Embryonic facial prominence (tissue), 1 donor: ENCODE results near the gene ALDH1L1.

ENCODE experiments used
- DNase-seq: peaks from one replicate; pipeline ENCODE4 v3.0.0-alpha.2; 2016; ENCODE audit errors: extremely low spot score

ALDH1L1 gene

DNA sequence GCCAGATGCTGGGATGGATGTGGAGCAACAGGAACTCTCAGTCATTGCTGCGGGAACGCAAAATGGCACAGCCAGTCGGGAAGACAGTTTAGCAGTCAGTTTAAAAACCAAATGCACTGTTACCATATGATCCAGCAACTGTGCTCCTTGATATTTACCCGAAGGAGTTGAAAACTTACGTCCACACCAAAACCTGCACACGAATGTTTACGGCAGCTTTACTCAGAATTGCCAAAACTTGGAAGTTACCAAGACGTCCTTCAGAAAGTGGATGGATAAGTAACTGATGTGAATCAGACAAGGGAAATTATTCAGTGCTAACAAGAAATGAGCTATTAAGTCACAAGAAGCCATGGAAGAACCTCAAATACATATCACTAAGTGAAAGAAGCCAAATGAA, 60.4 kb downstream of the ALDH1L1 start:
- no peak for DNase-seq

DNA sequence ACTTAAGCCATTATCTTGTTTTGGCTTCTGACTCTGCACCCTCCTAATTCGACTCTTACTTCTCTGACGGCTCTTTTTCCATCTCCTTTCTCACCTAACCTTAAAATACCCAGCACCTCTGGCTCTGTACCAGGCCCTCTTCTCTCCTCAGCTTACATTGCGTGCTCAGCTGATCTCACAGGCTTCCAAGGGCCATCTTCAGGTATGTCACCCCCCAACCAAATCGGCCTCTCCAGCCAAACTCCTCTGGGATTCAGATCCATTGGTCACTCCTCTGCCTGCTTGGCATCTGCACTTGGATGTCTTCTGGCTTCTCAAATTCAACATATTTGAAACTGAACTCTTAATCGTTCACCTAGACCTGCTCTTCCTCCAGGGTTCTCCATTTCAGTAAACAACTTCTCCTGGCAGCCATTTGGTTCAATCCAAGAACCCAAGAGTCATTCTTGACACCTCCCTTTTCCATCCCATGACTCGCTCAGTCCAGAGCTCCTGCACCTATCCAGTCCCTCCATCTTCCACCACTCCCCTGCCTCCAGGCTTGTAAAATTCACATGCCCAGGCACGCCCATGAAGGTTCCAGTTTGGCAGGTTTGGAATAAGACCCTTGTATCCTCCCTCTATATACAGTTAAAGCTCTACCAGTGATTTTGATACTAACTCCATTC, 61.2 kb downstream of the ALDH1L1 start:
- no peak for DNase-seq

DNA sequence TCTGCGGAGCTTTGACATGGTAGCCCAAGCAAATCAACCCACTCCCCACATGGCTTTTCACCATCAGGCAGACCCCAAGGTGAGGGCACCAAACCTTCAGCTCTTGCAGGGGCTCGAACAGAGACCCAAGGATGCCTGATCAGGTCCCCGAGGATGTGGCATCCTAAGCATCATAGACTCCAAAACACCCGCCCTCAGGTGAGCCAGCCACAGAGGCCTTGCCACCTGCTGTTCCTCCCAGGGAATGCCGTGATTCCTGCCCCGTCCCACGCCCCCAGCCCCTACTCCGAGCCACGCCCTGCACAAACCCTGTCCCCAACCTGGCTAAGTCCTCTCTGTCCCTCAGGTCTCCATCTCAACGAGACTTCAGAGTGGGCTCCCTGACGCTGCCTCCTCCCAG, 61.8 kb downstream of the ALDH1L1 start:
- no peak for DNase-seq

DNA sequence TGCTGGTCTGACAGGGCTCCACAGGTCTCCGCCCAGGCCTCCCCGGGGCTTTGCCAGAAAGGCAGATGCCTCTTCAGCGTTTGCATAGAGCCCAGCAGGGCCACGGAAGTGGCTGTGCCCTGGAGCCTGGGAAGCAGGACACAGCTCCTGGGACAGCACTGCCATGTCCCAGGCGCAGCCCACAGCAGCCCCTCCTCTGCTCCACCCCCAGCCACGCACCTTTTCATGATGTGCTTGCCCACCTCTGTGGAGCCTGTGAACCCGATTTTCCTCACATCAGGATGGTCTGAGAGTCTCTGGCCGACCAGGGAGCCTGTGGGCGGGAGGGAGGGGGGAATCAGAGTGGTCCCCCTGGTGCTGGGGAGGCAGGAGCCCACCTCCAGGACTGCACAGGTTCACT, 62.6 kb downstream of the ALDH1L1 start:
- DNase-seq, result no peak

DNA sequence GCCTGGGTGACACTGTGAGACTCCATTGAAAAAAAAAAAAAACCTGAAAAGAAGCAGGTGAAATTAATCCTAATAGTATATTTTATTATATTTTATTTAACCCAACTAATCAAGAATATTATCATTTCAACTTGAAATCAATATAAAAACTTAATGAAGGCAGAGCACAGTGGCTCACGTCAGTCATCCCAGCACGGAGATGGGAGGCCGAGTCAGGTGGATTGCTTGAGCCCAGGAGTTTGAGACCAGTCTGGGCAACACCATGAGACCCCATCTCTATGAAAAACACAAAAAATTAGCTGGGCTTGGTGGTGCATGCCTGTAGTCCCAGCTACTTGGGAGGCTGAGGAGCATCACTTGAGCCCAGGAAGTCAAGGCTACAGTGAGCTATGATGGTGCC, 63.2 kb downstream of the ALDH1L1 start:
- DNase-seq, result no peak

DNA sequence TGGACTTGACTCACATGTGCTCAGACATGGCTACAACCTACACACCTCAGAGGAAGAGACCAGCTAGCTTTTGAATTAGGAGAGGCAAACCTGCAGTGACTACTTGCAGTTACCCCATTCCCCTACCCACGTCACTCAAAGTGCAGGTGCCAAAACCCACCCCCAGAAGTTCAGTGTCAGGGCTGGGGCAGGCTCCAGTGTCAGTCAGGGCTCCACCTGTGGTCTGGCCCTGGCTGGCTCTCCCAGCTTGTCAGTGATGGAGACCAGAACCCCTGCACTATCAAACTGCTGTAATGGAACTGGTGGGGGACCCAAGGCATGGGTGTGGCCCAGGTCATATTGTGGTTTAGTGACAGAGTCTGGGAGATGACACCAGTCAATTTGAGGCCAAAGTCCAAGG, 63.9 kb downstream of the ALDH1L1 start:
- no peak for DNase-seq

DNA sequence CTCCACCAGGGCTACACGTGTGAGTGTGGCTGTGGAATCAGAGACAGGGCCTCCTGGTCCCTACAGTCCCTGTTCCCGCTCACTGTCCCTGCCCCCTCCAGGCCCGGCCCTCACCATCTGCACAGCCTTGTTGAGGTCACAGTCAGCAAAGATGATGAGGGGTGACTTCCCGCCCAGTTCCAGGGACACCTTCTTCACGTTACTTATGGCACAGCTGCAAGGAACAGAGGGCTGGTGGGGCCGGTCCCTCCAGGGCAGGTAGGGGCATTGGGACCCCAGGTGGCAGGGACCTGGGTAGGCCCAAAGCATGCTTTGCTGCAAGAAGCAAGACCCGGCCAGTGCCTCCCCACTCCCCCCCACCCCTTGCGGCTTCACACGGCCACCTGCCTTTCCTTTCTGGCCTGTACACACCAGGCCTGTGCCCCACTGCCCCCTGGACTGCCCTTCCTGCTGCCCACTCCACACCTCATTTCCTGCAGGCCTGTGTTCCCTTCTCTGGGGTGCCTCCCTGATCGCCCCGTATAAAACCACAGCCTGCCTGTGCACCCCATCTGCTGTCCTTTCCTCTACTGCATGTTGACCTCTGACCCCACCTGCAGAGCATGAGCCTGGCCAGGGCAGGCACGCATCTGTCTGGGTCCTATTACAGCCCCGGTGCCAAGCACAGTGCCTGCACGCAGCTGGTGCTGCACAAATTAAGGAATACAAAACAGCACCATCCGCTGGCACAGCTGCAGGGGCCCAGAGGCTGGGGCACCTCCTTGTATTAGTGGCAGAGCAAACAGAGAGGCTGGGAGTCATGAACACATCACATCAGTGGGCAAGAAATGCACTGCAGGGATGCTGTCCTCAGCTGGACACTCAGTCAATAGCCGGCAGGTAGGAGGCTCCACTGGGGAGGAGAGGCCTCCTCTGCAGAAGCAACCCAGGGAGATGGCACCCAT, 65.7 kb downstream of the ALDH1L1 start:
- no peak for DNase-seq

DNA sequence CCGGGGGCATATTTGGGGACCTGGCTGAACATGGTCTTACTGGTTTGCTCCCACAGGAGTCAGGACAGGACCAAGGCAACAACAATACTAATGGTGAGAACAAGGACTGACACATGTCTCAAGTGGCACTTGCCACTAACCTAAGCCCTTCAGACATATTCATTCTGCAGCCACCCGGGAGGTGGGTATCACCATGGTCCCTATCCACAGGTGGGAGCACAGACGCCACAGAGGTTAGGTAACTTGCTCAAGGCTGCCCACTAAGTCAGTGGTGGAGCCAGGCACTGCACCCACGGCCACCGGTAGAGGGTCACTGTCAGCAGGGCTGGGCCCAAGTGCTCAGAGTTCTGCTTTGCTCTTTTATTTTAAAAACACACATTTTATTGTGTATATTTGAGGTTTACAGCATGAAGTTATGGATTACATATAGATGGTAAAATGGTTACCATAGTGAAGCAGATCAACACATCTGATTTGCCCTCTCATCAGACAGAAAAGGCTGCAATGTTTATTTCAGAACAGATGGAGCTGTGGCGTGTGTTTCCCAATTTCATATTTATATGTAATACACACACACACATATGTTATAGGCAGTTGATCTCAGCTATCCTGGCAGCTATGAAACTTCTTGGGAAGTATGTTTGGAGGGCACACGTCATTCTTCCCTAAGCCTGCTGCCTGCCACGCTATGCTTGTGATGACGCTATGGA, 66.5 kb downstream of the ALDH1L1 start:
- no peak for DNase-seq

DNA sequence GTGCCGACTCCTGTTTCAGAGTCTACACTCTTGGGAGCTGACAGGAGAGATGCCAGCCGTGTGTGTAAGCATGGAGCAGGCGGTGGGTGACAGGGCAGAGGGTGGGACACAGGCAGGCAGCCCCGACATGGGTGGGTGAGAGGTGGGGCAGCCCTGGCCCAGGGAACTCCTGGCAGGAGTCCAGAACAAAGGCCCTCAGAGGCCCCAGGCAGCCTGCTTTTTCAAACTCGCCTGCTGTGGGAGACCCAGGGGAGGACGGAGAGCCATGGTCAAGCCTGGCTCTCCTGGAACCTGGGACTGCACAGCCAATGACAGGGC, 67.2 kb downstream of the ALDH1L1 start:
- no peak for DNase-seq

DNA sequence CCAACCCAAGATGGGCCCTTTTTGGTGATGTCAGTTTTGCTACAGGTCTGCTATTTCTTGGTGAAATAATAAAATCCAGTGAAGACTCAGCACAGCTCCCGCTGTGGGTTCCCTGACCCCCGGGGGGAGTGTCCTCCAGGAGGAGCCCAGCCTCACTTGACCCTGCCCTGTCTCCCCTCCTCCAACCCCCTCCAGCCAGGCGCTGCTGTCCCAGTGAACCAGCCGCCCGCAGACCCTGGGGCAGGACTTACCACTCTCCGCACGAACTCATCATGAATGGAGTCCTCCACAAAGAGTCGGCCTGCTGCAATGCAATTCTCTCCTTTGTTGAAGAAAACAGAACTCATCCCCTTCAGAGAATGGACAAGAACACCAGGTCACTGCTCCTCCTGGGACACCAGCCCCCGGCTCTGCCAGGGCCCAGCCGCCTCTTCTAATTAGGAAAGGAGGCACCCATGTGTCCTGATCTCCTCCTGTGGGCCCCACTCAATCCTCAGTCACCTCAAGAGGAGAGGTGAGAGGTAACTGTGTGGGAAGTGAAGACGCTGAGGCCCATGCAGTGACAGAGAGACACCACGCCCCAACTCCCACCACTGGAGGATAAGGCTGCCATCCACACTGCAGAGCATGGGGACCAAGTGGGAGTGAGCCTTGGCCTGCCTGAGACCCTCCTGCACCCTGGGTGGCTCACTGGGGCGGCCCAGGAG, 67.7 kb downstream of the ALDH1L1 start:
- DNase-seq, result no peak

DNA sequence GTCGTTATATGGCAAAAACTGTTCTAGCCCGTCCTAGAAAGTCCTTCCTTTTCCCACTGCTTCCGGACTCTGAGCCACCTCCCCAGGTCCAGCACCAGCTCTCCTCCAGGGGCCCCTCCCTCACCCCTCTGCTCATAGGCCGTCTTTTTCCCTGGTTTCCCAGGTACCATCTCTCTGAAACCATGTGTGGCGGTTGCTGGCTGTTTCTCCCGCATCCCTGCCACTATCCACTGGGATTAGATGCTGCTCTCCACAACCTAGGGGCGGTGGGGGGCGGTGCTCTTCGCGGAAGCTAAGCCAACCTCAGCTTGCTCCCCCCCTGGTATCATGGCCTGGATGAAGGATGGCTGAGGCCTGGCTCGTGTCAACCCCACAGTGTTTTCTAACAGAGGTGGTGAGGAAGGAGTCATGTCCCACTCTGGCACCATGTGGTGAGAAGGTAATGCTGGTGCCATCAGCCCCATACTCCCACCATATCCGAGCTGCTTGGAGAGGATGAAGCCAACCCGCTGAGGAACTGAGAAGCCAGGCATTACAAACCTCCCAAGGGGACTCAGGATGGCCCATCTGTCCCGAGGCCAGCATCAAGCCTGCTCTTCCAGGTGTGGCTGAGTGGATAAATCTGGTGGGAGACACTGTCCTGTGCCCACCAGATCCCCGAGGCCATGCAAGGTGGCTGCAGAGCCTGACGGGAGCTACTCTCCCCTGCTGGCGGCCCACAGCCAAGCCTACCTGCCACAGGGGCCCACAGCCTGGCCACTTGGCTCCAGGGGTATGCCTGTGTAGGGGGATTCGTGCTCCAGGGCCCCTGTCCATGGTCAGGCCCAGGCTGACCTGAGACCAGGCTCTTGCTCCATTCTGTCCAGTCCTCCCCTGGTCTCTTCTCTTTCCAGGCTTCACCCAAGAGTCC, 68.6 kb downstream of the ALDH1L1 start:
- no peak for DNase-seq

DNA sequence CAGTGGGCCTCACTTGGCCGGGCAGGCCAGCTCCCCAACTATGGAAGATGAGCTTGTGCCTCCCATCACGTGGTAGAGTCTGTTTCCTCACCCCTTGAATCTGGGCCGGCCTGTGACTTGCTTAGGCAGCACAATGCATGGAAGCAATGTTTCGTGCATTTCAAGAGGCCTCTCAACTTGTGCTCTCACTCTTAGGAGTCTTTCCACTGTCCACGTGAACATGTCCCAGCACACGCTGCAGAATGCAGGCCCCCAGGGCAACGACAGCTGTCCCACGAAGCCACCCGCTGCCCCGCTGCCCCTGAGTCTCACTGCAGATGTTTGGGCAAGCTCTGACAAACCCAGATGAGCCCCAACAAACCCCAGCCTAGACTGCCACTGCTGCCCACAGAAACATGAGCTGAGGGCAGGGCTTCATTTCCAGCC, 69.2 kb downstream of the ALDH1L1 start:
- DNase-seq, result no peak

DNA sequence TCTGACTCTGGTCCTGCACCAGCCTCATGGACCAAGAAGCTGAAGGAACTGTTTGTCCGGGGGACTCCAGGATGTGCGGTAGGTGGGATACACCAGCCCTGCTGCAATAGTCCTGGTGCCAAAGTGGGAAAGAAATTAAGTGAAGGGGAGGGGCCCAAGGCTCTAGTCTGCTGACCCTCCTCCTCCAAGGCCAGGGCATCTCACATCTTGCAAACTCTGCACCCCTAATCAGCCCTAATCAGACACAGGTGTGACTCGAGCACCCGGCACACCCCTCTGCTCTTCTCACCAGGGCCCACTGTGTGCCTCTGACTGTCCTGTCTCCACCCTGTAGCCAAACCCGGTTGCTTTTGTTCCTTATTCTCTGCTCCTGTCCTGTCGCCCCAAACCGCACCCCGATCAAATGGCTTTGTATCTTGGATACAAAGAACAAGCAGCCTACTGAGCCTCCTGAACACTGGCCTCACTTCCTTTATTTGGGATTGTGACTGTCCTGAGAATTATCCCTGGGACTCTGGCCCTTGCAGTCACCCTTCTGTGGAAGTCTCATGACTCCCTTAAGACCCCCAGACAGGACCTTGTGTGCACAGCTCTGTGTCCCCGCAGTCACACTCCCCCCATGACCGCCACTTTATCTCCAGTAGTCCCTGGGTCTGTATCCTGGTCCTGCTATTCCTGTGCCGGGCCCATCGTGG, 69.8 kb downstream of the ALDH1L1 start:
- DNase-seq, result no peak

DNA sequence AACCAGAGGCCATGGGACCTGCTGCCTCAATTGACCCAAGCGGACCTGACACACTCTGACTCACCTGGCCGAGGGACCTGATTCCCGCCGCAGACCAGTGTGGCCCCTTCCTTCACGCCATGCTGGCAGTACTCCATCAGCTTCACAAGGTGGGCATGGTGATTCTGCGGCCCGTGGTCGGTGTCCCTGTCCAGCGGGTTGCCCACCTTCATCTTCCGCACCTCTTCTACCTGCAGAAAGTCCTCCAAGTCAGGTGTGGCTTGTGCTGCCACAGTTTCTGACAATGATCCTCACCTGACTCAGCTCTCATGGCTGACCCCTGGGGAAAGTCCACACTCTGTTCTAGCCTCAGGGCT, 70.5 kb downstream of the ALDH1L1 start:
- no peak for DNase-seq

DNA sequence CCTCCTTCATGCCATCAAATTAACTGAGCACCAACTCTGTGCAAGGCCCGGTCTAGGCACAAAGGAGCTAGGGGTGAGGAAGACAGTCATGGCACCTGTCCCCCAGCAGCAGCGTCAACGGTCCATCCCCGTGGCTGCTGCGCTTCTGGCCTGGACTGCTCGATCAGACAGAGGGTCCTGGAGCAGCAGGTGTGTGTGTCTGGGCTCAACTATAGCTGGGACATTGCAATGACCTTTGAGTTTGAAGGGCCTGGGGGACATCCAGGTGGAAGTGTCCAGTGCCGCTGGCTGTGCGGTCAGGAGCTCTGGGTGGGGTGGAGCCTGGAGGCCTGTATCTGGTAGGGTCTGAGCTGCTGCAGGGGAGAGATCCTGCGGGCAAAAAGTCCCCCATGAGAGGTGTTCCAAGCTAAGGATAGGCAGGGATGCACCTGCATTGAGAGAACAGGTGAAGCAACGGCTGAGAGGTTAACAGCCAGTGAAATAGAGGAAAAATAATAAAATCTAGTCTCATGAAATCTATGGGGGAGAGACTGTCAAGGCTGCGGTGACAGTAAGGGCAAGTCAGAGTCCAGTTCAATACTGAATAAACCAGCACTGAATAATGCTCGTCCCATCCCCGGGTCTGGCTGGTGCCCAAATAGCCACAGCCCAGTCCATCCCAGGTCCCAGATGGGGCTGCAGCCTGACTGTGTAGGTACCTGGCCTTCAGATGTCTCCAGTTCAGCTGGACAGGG, 71.1 kb downstream of the ALDH1L1 start:
- DNase-seq, result no peak

DNA sequence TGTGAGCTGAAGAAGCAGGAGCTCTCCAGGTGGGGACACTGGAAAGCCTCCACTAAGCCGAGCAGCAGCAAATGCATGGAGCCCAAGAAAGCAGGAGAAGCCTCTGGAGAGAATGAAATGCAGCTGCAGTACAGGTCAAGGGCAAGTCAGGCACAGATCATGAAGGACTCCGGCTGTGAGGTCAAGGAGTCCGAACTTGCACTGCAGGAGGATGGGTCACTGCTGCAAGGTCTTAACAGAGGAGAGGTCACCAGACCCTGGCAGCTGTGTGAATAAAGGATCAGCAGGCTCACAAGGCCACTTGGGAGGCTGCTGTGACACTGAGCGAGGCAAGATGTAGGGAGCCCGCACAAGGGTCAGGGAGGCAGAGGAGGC, 71.7 kb downstream of the ALDH1L1 start:
- DNase-seq, result no peak

DNA sequence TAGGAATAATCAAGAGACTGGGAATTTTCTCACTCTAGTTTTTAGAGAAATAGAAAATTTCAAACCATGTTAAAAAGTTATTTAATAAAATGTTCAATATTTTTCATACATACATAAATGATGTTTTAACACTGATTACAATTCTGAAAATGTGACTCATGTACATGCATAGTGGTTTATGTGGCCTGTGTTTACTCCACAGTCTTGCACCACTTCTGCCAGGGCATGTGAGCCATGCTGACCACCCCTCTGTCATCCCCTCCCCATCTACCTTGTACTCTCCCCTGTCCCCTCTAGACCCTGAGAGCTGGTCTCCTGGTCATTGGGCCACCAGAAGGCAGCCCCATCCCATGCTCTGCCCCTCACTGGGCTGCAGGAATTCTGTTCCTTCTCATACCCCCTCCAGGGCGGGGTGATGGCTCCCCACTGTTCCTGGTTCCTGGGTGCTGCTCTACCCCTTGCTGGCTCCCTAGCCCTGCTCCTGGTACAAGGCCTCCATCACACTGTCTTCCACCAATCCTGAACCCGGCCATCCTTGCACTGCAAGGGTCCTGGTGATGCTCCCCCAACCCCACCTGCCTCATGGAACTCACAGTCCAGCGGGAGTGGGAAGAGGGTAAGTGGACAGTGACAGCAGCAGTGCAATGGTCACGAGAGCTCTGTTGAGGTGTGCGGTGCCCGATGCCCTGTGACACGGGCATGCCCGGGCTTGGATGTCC, 72.3 kb downstream of the ALDH1L1 start:
- no peak for DNase-seq

DNA sequence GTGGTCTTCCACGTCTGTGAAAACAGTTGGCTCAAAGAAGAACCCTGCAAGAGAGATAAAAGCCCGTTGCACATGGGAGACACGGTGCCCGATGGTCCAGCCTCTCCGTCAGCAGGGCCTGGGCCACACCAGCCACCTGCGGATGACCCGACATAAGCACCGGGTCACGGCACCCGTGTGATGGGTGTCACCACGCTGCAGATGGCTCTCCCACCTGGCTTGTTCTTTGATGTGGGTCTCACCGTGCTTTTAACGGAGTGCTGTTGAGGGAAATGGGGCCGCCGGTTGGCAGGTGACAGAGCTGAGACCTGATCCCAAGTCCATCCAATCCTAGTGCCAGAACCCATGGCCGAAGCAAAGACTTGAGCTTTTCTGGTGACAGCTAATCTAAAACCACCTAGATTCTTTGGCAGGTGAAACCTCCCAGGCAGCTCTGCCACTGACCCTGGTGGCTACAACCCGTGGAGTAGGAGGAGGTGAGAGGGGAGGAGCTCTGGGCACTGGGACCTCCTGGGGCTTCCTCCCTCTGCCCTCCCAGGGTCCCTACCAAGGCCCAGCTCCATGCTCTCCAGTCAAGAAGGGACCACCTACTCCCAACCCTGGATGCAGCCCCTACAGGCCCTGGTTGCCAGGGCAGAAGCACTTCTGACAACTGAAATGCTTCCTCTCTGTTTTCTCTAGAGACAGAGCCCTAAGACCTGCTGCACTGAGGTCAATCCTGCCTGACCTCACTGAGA, 73.0 kb downstream of the ALDH1L1 start:
- no peak for DNase-seq
